Endothelial cell of umbilical vein (primary cell): Measurements from ENCODE around the gene CSK.

Experiments
- CTCF ChIP-seq, 2 donors: IDR thresholded peaks; 1 replicate in 1 of 2; 2 replicates in 1 of 2; pipeline ENCODE4 v1.5.1; 2011; ENCODE audit warnings: low read length in 2 of 2, mild to moderate bottlenecking in 2 of 2, moderate library complexity in 2 of 2, control low read depth in 1 of 2, inconsistent platforms in 1 of 2, low read depth in 1 of 2; ENCODE audit not compliant: insufficient read depth in 1 of 2; ENCODE audit errors: extremely low read depth in 1 of 2
- EZH2 ChIP-seq: IDR thresholded peaks from 2 replicates; pipeline ENCODE4 v1.6.1; 2012; ENCODE audit warnings: borderline replicate concordance, low read depth, mild to moderate bottlenecking, moderate library complexity, low read length, inconsistent platforms; ENCODE audit not compliant: severe bottlenecking
- FOS ChIP-seq: IDR thresholded peaks from 2 replicates; pipeline ENCODE4 v1.6.1; 2011; ENCODE audit warnings: mild to moderate bottlenecking, low read length, moderate library complexity, borderline replicate concordance; ENCODE audit not compliant: insufficient read depth
- JUN ChIP-seq: IDR thresholded peaks from 2 replicates; pipeline ENCODE4 v1.6.1; 2011; ENCODE audit warnings: borderline replicate concordance, low read depth; ENCODE audit not compliant: insufficient read length, insufficient read depth
- MAX ChIP-seq: IDR thresholded peaks from 2 replicates; pipeline ENCODE4 v1.6.1; 2011; ENCODE audit not compliant: insufficient read depth, insufficient read length
- MYC ChIP-seq: IDR thresholded peaks from one replicate; pipeline ENCODE4 v1.6.1; 2011; ENCODE audit warnings: mild to moderate bottlenecking, low read depth, low read length
- POLR2A ChIP-seq: IDR thresholded peaks from 2 replicates; pipeline ENCODE4 v1.6.1; 2012; ENCODE audit warnings: low read depth, mild to moderate bottlenecking, control low read depth, low read length
- POLR2AphosphoS5 ChIP-seq: IDR thresholded peaks from 2 replicates; pipeline ENCODE4 v1.6.1; 2012; ENCODE audit warnings: low read depth, mild to moderate bottlenecking, control low read depth, low read length, moderate library complexity; ENCODE audit not compliant: insufficient read depth

- no peak for TF ChIP-seq CTCF (IDR thresholded peaks at IDR 0.05; ENCODE audit: extremely low read depth in 1 of 2, insufficient read depth in 1 of 2, low read depth in 1 of 2, low read length in 2 of 2)
- TF ChIP-seq POLR2AphosphoS5, result no peak
- TF ChIP-seq POLR2A, result no peak
- no peak for TF ChIP-seq EZH2
- TF ChIP-seq JUN, result no peak
- TF ChIP-seq FOS, result no peak
- no peak for TF ChIP-seq MYC
- no peak for TF ChIP-seq MAX
These were observed 62.0 kb downstream of the CSK start for GRCh38 chr15:74843891-74844299.
